GM19372 (cell line): ENCODE results near the gene CRPPA.
"Not testable (repeated sequence)": the region's sequence is repeated elsewhere in the genome, so short reads cannot be mapped to it uniquely, and the experiment has no call there.

ENCODE experiments used
- ATAC-seq: cut with Tn5 transposase; IDR thresholded peaks from one replicate; pipeline ENCODE4 v1.9.1; 2021; ENCODE audit warnings: mild to moderate bottlenecking, low read depth, moderate library complexity; ENCODE audit not compliant: unreplicated experiment

The CRPPA gene

GRCh38 chr7:16421333-16422102, at the start of gene CRPPA:
Gene CRPPA, minus strand, starts transcription at chr7:16421538. Its CDS starts 216 bp downstream, at chr7:16421322.
- ATAC-seq, result peak; percentile 42

GRCh38 chr7:16465469-16466361, 44.4 kb upstream of the CRPPA start, which contains the start of gene SOSTDC1:
Gene SOSTDC1, minus strand, starts transcription at chr7:16465738. Its CDS starts 70 bp downstream, at chr7:16465668.
- no peak for ATAC-seq

GRCh38 chr7:16463949-16464715, 42.8 kb upstream of the CRPPA start:
- no peak for ATAC-seq

GRCh38 chr7:16463520-16463919, 42.2 kb upstream of the CRPPA start:
- ATAC-seq, result no peak

- ATAC-seq, result no peak
Observed at GRCh38 chr7:16462431-16462889, 41.1 kb upstream of the CRPPA start.

- no peak for ATAC-seq
Observed at GRCh38 chr7:16460789-16461493, 39.6 kb upstream of the CRPPA start.

- not testable (repeated sequence) for ATAC-seq
Observed at GRCh38 chr7:16456303-16456702, 35.0 kb upstream of the CRPPA start.

GRCh38 chr7:16455591-16455990, 34.3 kb upstream of the CRPPA start:
- ATAC-seq, result no peak

GRCh38 chr7:16450366-16450765, 29.0 kb upstream of the CRPPA start:
- ATAC-seq, result no peak

- ATAC-seq, result no peak
Observed at GRCh38 chr7:16447876-16448275, 26.5 kb upstream of the CRPPA start.

GRCh38 chr7:16446508-16446907, 25.2 kb upstream of the CRPPA start:
- no peak for ATAC-seq

GRCh38 chr7:16443871-16444270, 22.5 kb upstream of the CRPPA start:
- not testable (repeated sequence) for ATAC-seq

- no peak for ATAC-seq
Observed at GRCh38 chr7:16438988-16439387, 17.6 kb upstream of the CRPPA start.

- ATAC-seq, result no peak
Observed at GRCh38 chr7:16436306-16436705, 15.0 kb upstream of the CRPPA start.

- ATAC-seq, result no peak
Observed at GRCh38 chr7:16433568-16434122, 12.3 kb upstream of the CRPPA start.

GRCh38 chr7:16432425-16432731, 11.0 kb upstream of the CRPPA start:
- no peak for ATAC-seq

GRCh38 chr7:16431646-16432424, 10.5 kb upstream of the CRPPA start:
- ATAC-seq, result peak; percentile 85

GRCh38 chr7:16430133-16430532, 8.8 kb upstream of the CRPPA start:
- ATAC-seq, result no peak

GRCh38 chr7:16428672-16429071, 7.3 kb upstream of the CRPPA start:
- no peak for ATAC-seq
